HCT116 (cell line): ENCODE measurements around the gene GYS1. TPM values are rescaled to one million over a fixed set of nuclear protein-coding genes. Genes with fewer than 3 reads are reported as not detected.

Source experiments
- ATAC-seq: fragments of 200-7000 bp; cut with Tn5 transposase; 2 replicates; pipeline ENCODE4 v1.9.1; 2020; ENCODE audit warnings: mild to moderate bottlenecking, moderate library complexity
- BruUV-seq: library from RNA; stranded (reverse); fragments of 400-500 nt; replicated peaks from 2 replicates; lab custom pipeline; 2021; lab: Mats Ljungman, UMichigan
- CTCF ChIA-PET: fragments of 300-600 bp; sonication (Branson Sonifier 250); formaldehyde crosslinking; loops from one replicate; lab custom pipeline; 2021; ENCODE audit warnings: antibody characterized with exemption; lab: Charles Lee
- POLR2A ChIA-PET: fragments of 300-600, 350-600 bp; sonication (Branson Sonifier 250); formaldehyde crosslinking; loops from one replicate; lab custom pipeline; 2021; ENCODE audit warnings: antibody characterized with exemption; lab: Charles Lee
- RAD21 ChIA-PET, 2 experiments: fragments of 300-600 bp; sonication (Branson Sonifier 250); formaldehyde crosslinking; loops; one replicate each; lab custom pipeline; 2023; ENCODE audit warnings: low total read pairs in 2 of 2; ENCODE audit not compliant: uncharacterized antibody in 2 of 2, unreplicated experiment in 2 of 2, low non-redundant PET in 1 of 2; lab: Charles Lee
- DNase-seq: peaks from one replicate; pipeline ENCODE4 v3.0.0-alpha.2; 2010; ENCODE audit warnings: low read depth, low spot score
- H2AFZ ChIP-seq: fragments of 200-600 bp; shearing (Covaris generic), sonication (generic); 2 replicates; pipeline ENCODE4 v1.6.1; 2017; ENCODE audit warnings: low read depth, mixed run types, mixed read lengths, antibody characterized with exemption, low read length; ENCODE audit not compliant: poor library complexity, severe bottlenecking
- H3K27ac ChIP-seq: 2 replicates; pipeline ENCODE4 v1.5.1; 2012; ENCODE audit warnings: low read depth, low read length
- H3K27me3 ChIP-seq: fragments of 200-600 bp; sonication (generic); 2 replicates; pipeline ENCODE4 v1.6.1; 2016; ENCODE audit warnings: mixed run types, low read length, mixed read lengths; ENCODE audit not compliant: insufficient read depth
- H3K36me3 ChIP-seq, 2 experiments: fragments of 200-500 bp in 1 of 2; fragments of 200-600 bp in 1 of 2; sonication (Bioruptor generic) in 1 of 2; sonication (generic) in 1 of 2; 2 replicates each; pipeline versions ENCODE4 v1.5.1 to v1.6.1; 2014 to 2016; ENCODE audit warnings: low read length in 2 of 2, inconsistent platforms in 1 of 2, mixed read lengths in 1 of 2, mixed run types in 1 of 2; ENCODE audit not compliant: insufficient read depth in 2 of 2, control insufficient read depth in 1 of 2
- H3K4me1 ChIP-seq, 2 experiments: fragments of 200-600 bp in 1 of 2; sonication (generic) in 1 of 2; 2 replicates each; pipeline versions ENCODE4 v1.5.1 to v1.6.1; 2012 to 2017; ENCODE audit warnings: low read length in 2 of 2, inconsistent platforms in 1 of 2, mild to moderate bottlenecking in 1 of 2, mixed read lengths in 1 of 2, mixed run types in 1 of 2, moderate library complexity in 1 of 2; ENCODE audit not compliant: insufficient read depth in 2 of 2, control insufficient read depth in 1 of 2
- H3K4me2 ChIP-seq: fragments of 200-600 bp; sonication (generic); 2 replicates; pipeline ENCODE4 v1.6.1; 2017; ENCODE audit warnings: mixed run types, low read length, mixed read lengths
- H3K4me3 ChIP-seq, 2 experiments: fragments of 200-600 bp in 1 of 2; sonication (generic) in 1 of 2; replicated peaks in 1 of 2; 2 replicates each; pipeline ENCODE4 v1.5.1; 2011 to 2016; ENCODE audit warnings: low read length in 2 of 2, control low read depth in 1 of 2, low read depth in 1 of 2, mild to moderate bottlenecking in 1 of 2, mixed read lengths in 1 of 2, mixed run types in 1 of 2
- H3K79me2 ChIP-seq: fragments of 200-600 bp; sonication (generic); 2 replicates; pipeline ENCODE4 v1.6.1; 2017; ENCODE audit warnings: mild to moderate bottlenecking, mixed run types, low read length, moderate library complexity, mixed read lengths; ENCODE audit not compliant: insufficient read depth
- H3K9ac ChIP-seq: fragments of 200-600 bp; sonication (generic); 2 replicates; pipeline ENCODE4 v1.6.1; 2016; ENCODE audit warnings: low read length, mixed read lengths
- H3K9me2 ChIP-seq: fragments of 200-600 bp; sonication (generic), shearing (Covaris generic); 2 replicates; pipeline ENCODE4 v1.6.1; 2017; ENCODE audit warnings: mixed run types, mild to moderate bottlenecking, moderate library complexity; ENCODE audit not compliant: insufficient read depth
- H3K9me3 ChIP-seq, 2 experiments: fragments of 200-500 bp in 1 of 2; fragments of 200-600 bp in 1 of 2; sonication (Bioruptor generic) in 1 of 2; sonication (generic) in 1 of 2; 2 replicates each; pipeline ENCODE4 v1.6.1; 2014 to 2017; ENCODE audit warnings: low read length in 2 of 2, mixed read lengths in 2 of 2, inconsistent platforms in 1 of 2, low read depth in 1 of 2, mild to moderate bottlenecking in 1 of 2, mixed run types in 1 of 2, moderate library complexity in 1 of 2; ENCODE audit not compliant: control insufficient read depth in 1 of 2, insufficient read depth in 1 of 2
- H4K20me1 ChIP-seq: fragments of 200-600 bp; sonication (generic), shearing (Covaris generic); 2 replicates; pipeline ENCODE4 v1.6.1; 2017; ENCODE audit warnings: mixed run types, mild to moderate bottlenecking, moderate library complexity; ENCODE audit not compliant: insufficient read depth
- CEBPB ChIP-seq: IDR thresholded peaks from 2 replicates; pipeline ENCODE4 v1.6.1; 2012; ENCODE audit warnings: low read depth
- ELF1 ChIP-seq: IDR thresholded peaks from 2 replicates; pipeline ENCODE4 v1.6.1; 2012; ENCODE audit warnings: low read depth, borderline replicate concordance
- EZH2 ChIP-seq: fragments of 200-600 bp; sonication (generic); IDR thresholded peaks from 2 replicates; pipeline ENCODE4 v1.6.1; 2017; ENCODE audit warnings: antibody characterized with exemption, mixed run types
- EZH2phosphoT487 ChIP-seq: fragments of 200-600 bp; IDR thresholded peaks from 2 replicates; pipeline ENCODE4 v1.6.1; 2018; ENCODE audit warnings: antibody characterized with exemption, borderline replicate concordance
- JUND ChIP-seq: IDR thresholded peaks from 2 replicates; pipeline ENCODE4 v1.6.1; 2012
- POLR2A ChIP-seq: IDR thresholded peaks from 2 replicates; pipeline ENCODE4 v1.7.0; 2011; ENCODE audit warnings: borderline replicate concordance; ENCODE audit not compliant: insufficient read depth, insufficient read length; ENCODE audit errors: extremely low read depth
- POLR2AphosphoS5 ChIP-seq: IDR thresholded peaks from 2 replicates; pipeline ENCODE4 v1.6.1; 2011; ENCODE audit warnings: mild to moderate bottlenecking, low read depth, low read length, moderate library complexity
- SIN3A ChIP-seq: IDR thresholded peaks from 2 replicates; pipeline ENCODE4 v1.6.1; 2012; ENCODE audit warnings: low read depth
- SP1 ChIP-seq: IDR thresholded peaks from 2 replicates; pipeline ENCODE4 v1.6.1; 2012; ENCODE audit warnings: low read depth
- YY1 ChIP-seq: IDR thresholded peaks from 2 replicates; pipeline ENCODE4 v1.6.1; 2011; ENCODE audit warnings: low read length, low read depth, moderate library complexity, mild to moderate bottlenecking; ENCODE audit not compliant: insufficient replicate concordance; ENCODE audit errors: extremely low read depth
- ZFX ChIP-seq: fragments of 450-650 bp; IDR thresholded peaks from 2 replicates; pipeline ENCODE4 v1.6.1; 2017
- ZNF274 ChIP-seq: fragments of 200-500 bp; sonication (Bioruptor generic); IDR thresholded peaks from 2 replicates; pipeline ENCODE4 v1.6.1; 2014; ENCODE audit warnings: mild to moderate bottlenecking, low read depth, low read length, inconsistent platforms
- intact Hi-C: fragments of 100-400 bp; cut with micrococcal nuclease; formaldehyde crosslinking; loops from 2 replicates; pipeline ENCODE4 v1.10.0; 2022
- total RNA-seq: library from RNA; stranded (reverse); gene quantifications from one replicate; pipeline ENCODE4 v1.2.1, GENCODE V29; 2021; ENCODE audit not compliant: unreplicated experiment
- TF ChIP-seq, protein P1 (sequence below): IDR thresholded peaks from 2 replicates; pipeline ENCODE4 v1.6.1; 2012; ENCODE audit warnings: low read depth
- TF ChIP-seq, protein P2 (sequence below): IDR thresholded peaks from 2 replicates; pipeline ENCODE4 v1.6.1; 2012

The GYS1 gene
- total RNA-seq, 1 experiment from 2014 or later = 50.7 TPM

DNA sequence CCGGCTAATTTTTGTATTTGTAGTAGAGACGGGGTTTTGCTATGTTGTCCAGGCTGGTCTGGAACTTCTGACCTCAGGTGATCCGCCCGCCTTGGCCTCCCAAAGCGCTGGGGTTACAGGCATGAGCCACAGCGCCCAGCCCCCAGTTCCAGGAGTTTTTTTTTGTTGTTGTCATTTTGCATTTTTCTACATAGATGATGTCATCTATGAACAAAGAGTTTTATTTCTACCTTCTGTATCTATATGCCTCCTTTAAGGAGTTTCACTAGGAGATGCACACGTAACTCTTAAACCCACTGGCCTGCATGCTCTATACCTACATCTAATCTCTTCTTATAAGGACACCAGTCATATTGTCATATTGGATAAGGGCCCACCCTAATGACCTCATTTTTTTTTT is 54.9 kb downstream of the GYS1 start:
- CTCF ChIA-PET = no interaction called here
- Histone ChIP-seq H3K9me3 (no peaks in the 10 kb centered on the region), H4K20me1 (no peaks in the 10 kb centered on the region), H3K27me3 (no peaks in the 10 kb centered on the region), H3K9me2 (no peaks in the 10 kb centered on the region), H3K9ac (no peak overlapping the region), H3K27ac (no peak overlapping the region)
- ATAC-seq = no peak
- RAD21 ChIA-PET = no interaction called here
- no peak for TF ChIP-seq EZH2
- no peak for TF ChIP-seq JUND
- TF ChIP-seq ZFX = no peak
- TF ChIP-seq EZH2phosphoT487 = no peak
- TF ChIP-seq ELF1 = no peak
- TF ChIP-seq, protein P1, sequence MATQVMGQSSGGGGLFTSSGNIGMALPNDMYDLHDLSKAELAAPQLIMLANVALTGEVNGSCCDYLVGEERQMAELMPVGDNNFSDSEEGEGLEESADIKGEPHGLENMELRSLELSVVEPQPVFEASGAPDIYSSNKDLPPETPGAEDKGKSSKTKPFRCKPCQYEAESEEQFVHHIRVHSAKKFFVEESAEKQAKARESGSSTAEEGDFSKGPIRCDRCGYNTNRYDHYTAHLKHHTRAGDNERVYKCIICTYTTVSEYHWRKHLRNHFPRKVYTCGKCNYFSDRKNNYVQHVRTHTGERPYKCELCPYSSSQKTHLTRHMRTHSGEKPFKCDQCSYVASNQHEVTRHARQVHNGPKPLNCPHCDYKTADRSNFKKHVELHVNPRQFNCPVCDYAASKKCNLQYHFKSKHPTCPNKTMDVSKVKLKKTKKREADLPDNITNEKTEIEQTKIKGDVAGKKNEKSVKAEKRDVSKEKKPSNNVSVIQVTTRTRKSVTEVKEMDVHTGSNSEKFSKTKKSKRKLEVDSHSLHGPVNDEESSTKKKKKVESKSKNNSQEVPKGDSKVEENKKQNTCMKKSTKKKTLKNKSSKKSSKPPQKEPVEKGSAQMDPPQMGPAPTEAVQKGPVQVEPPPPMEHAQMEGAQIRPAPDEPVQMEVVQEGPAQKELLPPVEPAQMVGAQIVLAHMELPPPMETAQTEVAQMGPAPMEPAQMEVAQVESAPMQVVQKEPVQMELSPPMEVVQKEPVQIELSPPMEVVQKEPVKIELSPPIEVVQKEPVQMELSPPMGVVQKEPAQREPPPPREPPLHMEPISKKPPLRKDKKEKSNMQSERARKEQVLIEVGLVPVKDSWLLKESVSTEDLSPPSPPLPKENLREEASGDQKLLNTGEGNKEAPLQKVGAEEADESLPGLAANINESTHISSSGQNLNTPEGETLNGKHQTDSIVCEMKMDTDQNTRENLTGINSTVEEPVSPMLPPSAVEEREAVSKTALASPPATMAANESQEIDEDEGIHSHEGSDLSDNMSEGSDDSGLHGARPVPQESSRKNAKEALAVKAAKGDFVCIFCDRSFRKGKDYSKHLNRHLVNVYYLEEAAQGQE = no peak
- no peak for TF ChIP-seq SP1
- no peak for TF ChIP-seq POLR2AphosphoS5
- TF ChIP-seq CEBPB = no peak
- no peak for TF ChIP-seq YY1
- no peak for TF ChIP-seq POLR2A
- TF ChIP-seq, protein P2, sequence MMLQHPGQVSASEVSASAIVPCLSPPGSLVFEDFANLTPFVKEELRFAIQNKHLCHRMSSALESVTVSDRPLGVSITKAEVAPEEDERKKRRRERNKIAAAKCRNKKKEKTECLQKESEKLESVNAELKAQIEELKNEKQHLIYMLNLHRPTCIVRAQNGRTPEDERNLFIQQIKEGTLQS = no peak
- TF ChIP-seq SIN3A = no peak
- no peak for TF ChIP-seq ZNF274
- TF ChIP-seq, all 23 proteins: peak for 0
- Histone ChIP-seq H3K4me3 (no peak overlapping the region), H3K36me3 (peaks cover 0 to 7% of the 10 kb centered on the region in 2 experiments; a peak in 1 of 4 replicates), H3K4me1 (peaks cover 5 to 11% of the 10 kb centered on the region in 2 experiments; a peak in 3 of 4 replicates), H3K79me2 (no peaks in the 10 kb centered on the region), H3K4me2 (no peak overlapping the region), H2AFZ (no peak overlapping the region)
- DNase-seq = no peak
- POLR2A ChIA-PET = no interaction called here
- intact Hi-C loops = no loop called here
- no TSS peak for BruUV-seq
